ENCODE measurements around the gene RGS7.

DNA sequence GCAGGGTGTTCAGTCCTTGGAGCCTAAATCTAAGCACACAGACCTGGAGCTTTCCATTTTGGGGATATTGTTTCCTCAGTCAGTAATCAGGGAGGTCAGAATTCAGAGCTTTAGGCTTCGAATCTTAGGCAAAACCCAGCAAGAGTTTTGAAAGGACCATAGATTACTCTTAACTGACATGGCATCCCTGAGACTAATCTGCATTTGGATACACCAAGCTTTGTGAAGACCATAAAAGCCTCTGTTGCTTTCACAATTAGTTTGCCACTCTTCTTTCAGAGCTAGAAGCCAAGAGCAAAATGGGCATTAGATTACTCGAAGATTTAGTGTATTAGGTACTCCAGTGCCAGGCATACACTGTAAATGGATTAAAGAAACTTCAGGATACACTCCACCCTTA is 613.3 kb downstream of the RGS7 start:
- TF ChIP-seq CTCF (conservative IDR thresholded peaks at IDR 0.05; ENCODE audit: low read length) (no peak), EZH2phosphoT487 (IDR thresholded peaks at IDR 0.05; ENCODE audit: borderline replicate concordance, low read depth, low read length) (no peak)
